ENCODE results near the gene CCKAR.

Gene CCKAR

GRCh38 chr4:26490960-26491284, 638 bp upstream of the CCKAR start:
- no peak for DNase-seq (ENCODE audit: low spot score)

- no peak for DNase-seq (ENCODE audit: low spot score)
These were observed 941 bp downstream of the CCKAR start for GRCh38 chr4:26489101-26489985.

- no peak for DNase-seq (ENCODE audit: low spot score)
These were observed 4.6 kb downstream of the CCKAR start for GRCh38 chr4:26485684-26486083.

GRCh38 chr4:26484516-26484915, 5.8 kb downstream of the CCKAR start:
- no peak for DNase-seq (ENCODE audit: low spot score)

GRCh38 chr4:26484032-26484515, 6.2 kb downstream of the CCKAR start:
- no peak for DNase-seq (ENCODE audit: low spot score)

GRCh38 chr4:26482508-26483462, 7.5 kb downstream of the CCKAR start:
- DNase-seq (ENCODE audit: low spot score): no peak

- DNase-seq (ENCODE audit: low spot score): no peak
These were observed 12.0 kb downstream of the CCKAR start for GRCh38 chr4:26478330-26478729.

- no peak for DNase-seq (ENCODE audit: low spot score)
These were observed 13.7 kb downstream of the CCKAR start for GRCh38 chr4:26476545-26476944.

- DNase-seq (ENCODE audit: low spot score): no peak
These were observed 14.6 kb downstream of the CCKAR start for GRCh38 chr4:26475716-26476115.

- DNase-seq (ENCODE audit: low spot score): no peak
These were observed 15.7 kb downstream of the CCKAR start for GRCh38 chr4:26474551-26474950.

- DNase-seq (ENCODE audit: low spot score): no peak
These were observed 16.4 kb downstream of the CCKAR start for GRCh38 chr4:26473893-26474292.

- no peak for DNase-seq (ENCODE audit: low spot score)
These were observed 18.4 kb downstream of the CCKAR start for GRCh38 chr4:26471890-26472289.

GRCh38 chr4:26468977-26469376, 21.3 kb downstream of the CCKAR start:
- DNase-seq (ENCODE audit: low spot score): no peak

GRCh38 chr4:26468283-26468949, 21.9 kb downstream of the CCKAR start:
- DNase-seq (ENCODE audit: low spot score): no peak

GRCh38 chr4:26467724-26468123, 22.6 kb downstream of the CCKAR start:
- DNase-seq (ENCODE audit: low spot score): no peak

- no peak for DNase-seq (ENCODE audit: low spot score)
These were observed 23.6 kb downstream of the CCKAR start for GRCh38 chr4:26466578-26467270.

GRCh38 chr4:26464420-26465095, 25.7 kb downstream of the CCKAR start:
- DNase-seq (ENCODE audit: low spot score): no peak

GRCh38 chr4:26463386-26463785, 26.9 kb downstream of the CCKAR start:
- DNase-seq (ENCODE audit: low spot score): no peak

GRCh38 chr4:26462874-26463273, 27.4 kb downstream of the CCKAR start:
- DNase-seq (ENCODE audit: low spot score): no peak

- no peak for DNase-seq (ENCODE audit: low spot score)
These were observed 30.3 kb downstream of the CCKAR start for GRCh38 chr4:26459756-26460530.

All from Ammon's horn (tissue), 1 donor.